H1 (cell line): ENCODE measurements around the gene ARV1. TPM values are rescaled to one million over a fixed set of nuclear protein-coding genes. Genes with fewer than 3 reads are reported as not detected.
A peak's percentile ranks its signal among the peaks of the same experiment; 100 is the strongest.

Experiments used
- CTCF ChIA-PET: fragments of 300-600 bp; sonication (Branson Sonifier 250); formaldehyde crosslinking; loops from one replicate; lab custom pipeline; 2021; ENCODE audit not compliant: partially characterized antibody; lab: Charles Lee
- POLR2A ChIA-PET: fragments of 300-600 bp; sonication (Branson Sonifier 250); formaldehyde crosslinking; loops from one replicate; lab custom pipeline; 2021; ENCODE audit warnings: inconsistent platforms; ENCODE audit not compliant: partially characterized antibody; lab: Charles Lee
- DNase-seq, 2 experiments: peaks; one replicate each; pipeline versions ENCODE4 v3.0.0 to v3.0.0-alpha.2; 2010 to 2022; ENCODE audit warnings: low spot score in 2 of 2, low read depth in 1 of 2, mixed read lengths in 1 of 2
- FAIRE-seq: peaks from 2 replicates; lab custom pipeline; 2011; peaks lifted over from hg19 to GRCh38; lab: Jason Lieb, UNC
- H2AFZ ChIP-seq: 2 replicates; pipeline ENCODE4 v1.8.1; 2012; ENCODE audit warnings: low read length, inconsistent platforms
- H2AK5ac ChIP-seq: 2 replicates; pipeline ENCODE4 v1.6.1; 2013; ENCODE audit warnings: low read depth, low read length
- H2BK120ac ChIP-seq: replicated peaks from 2 replicates; pipeline ENCODE3; 2013; ENCODE audit warnings: low read depth, low read length, inconsistent platforms
- H2BK12ac ChIP-seq: 2 replicates; pipeline ENCODE4 v1.6.1; 2013; ENCODE audit warnings: low read depth, low read length
- H2BK15ac ChIP-seq: 2 replicates; pipeline ENCODE4 v1.6.1; 2013; ENCODE audit warnings: low read length
- H2BK20ac ChIP-seq: 2 replicates; pipeline ENCODE4 v1.6.1; 2013; ENCODE audit warnings: low read length
- H2BK5ac ChIP-seq: 2 replicates; pipeline ENCODE4 v1.6.1; 2013; ENCODE audit warnings: low read depth, low read length
- H3K14ac ChIP-seq: 2 replicates; pipeline ENCODE4 v1.6.1; 2013; ENCODE audit warnings: inconsistent platforms; ENCODE audit not compliant: insufficient read length
- H3K18ac ChIP-seq: 2 replicates; pipeline ENCODE4 v1.6.1; 2013; ENCODE audit warnings: low read length; ENCODE audit errors: extremely low read depth
- H3K23ac ChIP-seq: 2 replicates; pipeline ENCODE4 v1.6.1; 2013; ENCODE audit warnings: inconsistent platforms; ENCODE audit not compliant: insufficient read length
- H3K23me2 ChIP-seq: 2 replicates; pipeline ENCODE4 v1.6.1; 2013; ENCODE audit warnings: low read depth, low read length
- H3K27ac ChIP-seq: 2 replicates; pipeline ENCODE4 v1.6.1; 2011; ENCODE audit warnings: low read depth, low read length, inconsistent platforms
- H3K27me3 ChIP-seq, 4 experiments: replicated peaks in 1 of 4; 1 replicate in 1 of 4; 2 replicates in 3 of 4; pipeline versions ENCODE4 v1.6.1 to v1.8.1; 2011 to 2013; ENCODE audit warnings: low read length in 3 of 4, mild to moderate bottlenecking in 3 of 4, inconsistent platforms in 2 of 4, mixed read lengths in 2 of 4, moderate library complexity in 1 of 4; ENCODE audit not compliant: control insufficient read depth in 3 of 4, insufficient read depth in 3 of 4; ENCODE audit errors: extremely low read depth in 1 of 4
- H3K36me3 ChIP-seq, 4 experiments: 2 replicates each; pipeline versions ENCODE4 v1.6.1 to v1.8.1; 2011 to 2013; ENCODE audit warnings: mild to moderate bottlenecking in 4 of 4, low read length in 3 of 4, moderate library complexity in 2 of 4, control low read depth in 1 of 4, inconsistent platforms in 1 of 4; ENCODE audit not compliant: insufficient read depth in 4 of 4, control insufficient read depth in 2 of 4
- H3K4ac ChIP-seq: replicated peaks from 2 replicates; pipeline ENCODE3; 2013; ENCODE audit warnings: low read length, low read depth, mixed read lengths, inconsistent platforms; ENCODE audit not compliant: insufficient read length
- H3K4me1 ChIP-seq, 4 experiments: replicated peaks in 1 of 4; 1 replicate in 1 of 4; 2 replicates in 3 of 4; pipeline versions ENCODE4 v1.6.1 to v1.8.1; 2011 to 2013; ENCODE audit warnings: low read length in 3 of 4, inconsistent platforms in 2 of 4, mixed read lengths in 1 of 4; ENCODE audit not compliant: insufficient read depth in 4 of 4, control insufficient read depth in 3 of 4
- H3K4me2 ChIP-seq, 2 experiments: 2 replicates each; pipeline versions ENCODE4 v1.6.1 to v1.8.1; 2011 to 2013; ENCODE audit warnings: low read depth in 2 of 2, low read length in 2 of 2, control low read depth in 1 of 2, inconsistent platforms in 1 of 2, mild to moderate bottlenecking in 1 of 2; ENCODE audit not compliant: insufficient read depth in 1 of 2
- H3K4me3 ChIP-seq, 4 experiments: fragments of 200-600, 300-600 bp in 1 of 4; sonication (generic), shearing (Covaris generic), sonication (Bioruptor Twin) in 1 of 4; 2 replicates each; pipeline versions ENCODE4 v1.5.1 to v1.8.1; 2011 to 2016; ENCODE audit warnings: low read length in 4 of 4, low read depth in 3 of 4, control low read depth in 2 of 4, inconsistent platforms in 2 of 4, mild to moderate bottlenecking in 2 of 4, mixed read lengths in 1 of 4, moderate library complexity in 1 of 4; ENCODE audit not compliant: insufficient read depth in 2 of 4; ENCODE audit errors: extremely low read depth in 1 of 4
- H3K56ac ChIP-seq: replicated peaks from 2 replicates; pipeline ENCODE3; 2013; ENCODE audit warnings: low read depth, mild to moderate bottlenecking, mixed read lengths, low read length, inconsistent platforms; ENCODE audit not compliant: insufficient read length
- H3K79me1 ChIP-seq: 2 replicates; pipeline ENCODE4 v1.6.1; 2013; ENCODE audit warnings: low read depth, low read length, control low read depth
- H3K79me2 ChIP-seq, 2 experiments: 2 replicates each; pipeline versions ENCODE4 v1.6.1 to v1.8.1; 2012 to 2013; ENCODE audit warnings: low read length in 2 of 2, mild to moderate bottlenecking in 2 of 2, inconsistent platforms in 1 of 2; ENCODE audit not compliant: insufficient read depth in 2 of 2, control insufficient read depth in 1 of 2
- H3K9ac ChIP-seq, 4 experiments: replicated peaks in 1 of 4; 1 replicate in 1 of 4; 2 replicates in 3 of 4; pipeline versions ENCODE4 v1.6.1 to v1.8.1; 2011 to 2013; ENCODE audit warnings: low read depth in 3 of 4, low read length in 3 of 4, control low read depth in 2 of 4, mild to moderate bottlenecking in 2 of 4, moderate library complexity in 2 of 4, inconsistent platforms in 1 of 4; ENCODE audit errors: extremely low read depth in 1 of 4
- H3K9me3 ChIP-seq, 2 experiments: 2 replicates each; pipeline versions ENCODE4 v1.6.1 to v1.8.1; 2012 to 2013; ENCODE audit warnings: mild to moderate bottlenecking in 2 of 2, moderate library complexity in 2 of 2, control low read depth in 1 of 2, inconsistent platforms in 1 of 2, low read depth in 1 of 2, low read length in 1 of 2, mixed read lengths in 1 of 2; ENCODE audit not compliant: insufficient read depth in 2 of 2
- H4K20me1 ChIP-seq, 2 experiments: replicated peaks in 1 of 2; 2 replicates each; pipeline versions ENCODE3 to v1.8.1; 2011 to 2013; ENCODE audit warnings: inconsistent platforms in 2 of 2, low read length in 2 of 2, mild to moderate bottlenecking in 1 of 2; ENCODE audit not compliant: insufficient read depth in 2 of 2, control insufficient read depth in 1 of 2
- H4K5ac ChIP-seq: 2 replicates; pipeline ENCODE4 v1.6.1; 2013; ENCODE audit warnings: low read length, low read depth, mixed read lengths, inconsistent platforms; ENCODE audit not compliant: insufficient read length
- H4K8ac ChIP-seq: 2 replicates; pipeline ENCODE4 v1.8.0; 2013; ENCODE audit warnings: mild to moderate bottlenecking, moderate library complexity, low read length, inconsistent platforms; ENCODE audit not compliant: insufficient read depth; ENCODE audit errors: extremely low read depth
- H4K91ac ChIP-seq: replicated peaks from 2 replicates; pipeline ENCODE3; 2013; ENCODE audit warnings: low read length, mixed read lengths, inconsistent platforms; ENCODE audit not compliant: insufficient read length
- BRCA1 ChIP-seq: IDR thresholded peaks from 2 replicates; pipeline ENCODE4 v1.6.1; 2012; ENCODE audit warnings: low read depth, low read length, improper control_type of control experiment
- EZH2 ChIP-seq: fragments of 200-600 bp; sonication (generic); IDR thresholded peaks from 2 replicates; pipeline ENCODE4 v1.7.1; 2012; ENCODE audit warnings: low read depth, mild to moderate bottlenecking, moderate library complexity, low read length, inconsistent platforms; ENCODE audit not compliant: severe bottlenecking
- FOSL1 ChIP-seq: IDR thresholded peaks from 2 replicates; pipeline ENCODE4 v1.6.1; 2011; ENCODE audit warnings: mild to moderate bottlenecking, low read depth, low read length, moderate library complexity; ENCODE audit not compliant: insufficient read depth
- KDM4A ChIP-seq: IDR thresholded peaks from one replicate; pipeline ENCODE4 v1.7.1; 2012; ENCODE audit warnings: low read depth, mild to moderate bottlenecking, moderate library complexity, low read length, inconsistent platforms; ENCODE audit not compliant: severe bottlenecking
- SIX5 ChIP-seq: IDR thresholded peaks from 2 replicates; pipeline ENCODE4 v1.6.1; 2011; ENCODE audit warnings: mild to moderate bottlenecking, low read depth, low read length
- TBP ChIP-seq: IDR thresholded peaks from 2 replicates; pipeline ENCODE4 v1.6.1; 2011; ENCODE audit warnings: low read depth, low read length, improper control_type of control experiment
- WGBS, 2 experiments: shearing (Covaris generic) in 1 of 2; methylation state at CpG; one replicate each; pipeline versions ENCODE4 v1.1.6 to v1.1.7; 2013 to 2015; ENCODE audit warnings: low lambda C conversion rate in 2 of 2, mixed read lengths in 2 of 2, inconsistent platforms in 1 of 2, low coverage in 1 of 2, missing lambda C conversion rate in 1 of 2; ENCODE audit not compliant: insufficient replicate concordance in 2 of 2, insufficient coverage in 1 of 2, insufficient read length in 1 of 2; ENCODE audit errors: extremely low coverage in 1 of 2, missing lambda C conversion rate in 1 of 2; 5-methylcytosine and 5-hydroxymethylcytosine counted together
- polyA plus RNA-seq, 7 experiments: library from polyadenylated mRNA; depleted of rRNA in 3 of 7; stranded (reverse) in 5 of 7; unstranded in 2 of 7; fragments of >200 nt in 5 of 7; fragments of 200-250 nt in 2 of 7; gene quantifications; 1 replicate in 5 of 7; 2 replicates in 1 of 7; 4 replicates in 1 of 7; pipeline versions ENCODE4 v1.2.1 to v1.2.3, GENCODE V29; 2011 to 2013; ENCODE audit warnings: missing spikeins in 2 of 7, mixed read lengths in 2 of 7
- total RNA-seq: library from RNA; stranded (reverse); fragmentation: NEBNext Ultra II Directional; extraction: Animal tissue kit (Norgen Biotek cat#: 25700); gene quantifications from 2 replicates; pipeline ENCODE4 v1.2.1, GENCODE V29; 2021

Gene ARV1
- total and polyA plus RNA-seq, 2 of the 8 experiments (the other 6 are each of a cell fraction or from before 2014, with no cell fraction given) = 13.1 to 13.4 TPM

GRCh38 chr1:231040800-231041718 is 62.2 kb downstream of the ARV1 start:
- no peak overlapping the region for H4K91ac ChIP-seq
- TF ChIP-seq FOSL1 = no peak
- peak; percentile 14 for TF ChIP-seq KDM4A
- peak; percentile 66 for TF ChIP-seq EZH2
- no peak for TF ChIP-seq BRCA1
- TF ChIP-seq SIX5 = no peak
- no peak for TF ChIP-seq TBP
- H2BK20ac ChIP-seq = no peak overlapping the region
- H2AK5ac ChIP-seq = no peak overlapping the region
- H3K9me3 ChIP-seq = 0 out of 4 replicates have a peak, but pooled peaks cover 0 to 5% of the 10 kb centered on the region in 2 experiments
- H2BK15ac ChIP-seq = no peak overlapping the region
- no peak overlapping the region for H4K5ac ChIP-seq
- no peak overlapping the region for H3K4ac ChIP-seq
- no peak overlapping the region for H3K23ac ChIP-seq
- no peak overlapping the region for H2BK12ac ChIP-seq
- no peak overlapping the region; the same call in none of the 2 replicates for H3K18ac ChIP-seq
- H3K27me3 ChIP-seq = peaks cover 30 to 66% (median 59%) of the 10 kb centered on the region in 4 experiments
- peak overlapping the region; percentile 69 to 90 for H3K4me2 ChIP-seq
- DNase-seq = peak in 1 of 2 experiments; percentile 59
- H3K14ac ChIP-seq = no peak overlapping the region
- no peak for FAIRE-seq
- H4K20me1 ChIP-seq = peaks cover 2 to 9% of the 10 kb centered on the region in 2 experiments
- H3K23me2 ChIP-seq = peaks cover 12% of the 10 kb centered on the region; the same call in 1 of the 2 replicates
- peak overlapping the region; percentile 50 to 84 (median 54); a peak in 6 of 8 replicates for H3K4me3 ChIP-seq
- H3K36me3 ChIP-seq = no peaks in the 10 kb centered on the region; a peak in 1 of 8 replicates
- H2BK120ac ChIP-seq = no peak overlapping the region
- peak overlapping the region; percentile 16; the same call in 1 of the 2 replicates for H2AFZ ChIP-seq
- no peak overlapping the region for H3K56ac ChIP-seq
- no peaks in the 10 kb centered on the region for H3K79me1 ChIP-seq
- WGBS, 2 experiments = 32% methylated on average over 20 of the region's 37 CpGs; no CpG with 5 or more reads in 1 of the 2 experiments
- POLR2A ChIA-PET = interaction anchor here (0.6 kb wide), 1 partner anchor 358 kb away, joined by 3 read pairs; no protein-coding TSS in a partner anchor
- CTCF ChIA-PET = interaction anchor here (0.6 to 1.9 kb wide), 7 partner anchors 8 to 381 kb away, joined by 3 to 6 read pairs (median 4); partner anchors contain the start of genes ARV1 and TTC13
- no peak overlapping the region for H2BK5ac ChIP-seq
- H4K8ac ChIP-seq = no peak overlapping the region
- no peaks in the 10 kb centered on the region for H3K79me2 ChIP-seq
- H3K4me1 ChIP-seq = peaks cover 0 to 5% (median 2%) of the 10 kb centered on the region in 4 experiments; a peak in 5 of 7 replicates
- no peak overlapping the region for H3K27ac ChIP-seq
- H3K9ac ChIP-seq = no peak overlapping the region
